ENCODE measurements around the gene AVL9.
"Not testable (repeated sequence)": the region's sequence is repeated elsewhere in the genome, so short reads cannot be mapped to it uniquely, and the experiment has no call there.

AVL9 gene

GRCh38 chr7:32495298-32496051, at the start of gene AVL9:
AVL9 (plus strand) TSS chr7:32495489; CDS start chr7:32495710, 221 bp downstream.
- peak; percentile 93 for DNase-seq

- DNase-seq, result no peak
These were observed 48.1 kb upstream of the AVL9 start for GRCh38 chr7:32447218-32447617.

- no peak for DNase-seq
These were observed 41.8 kb upstream of the AVL9 start for GRCh38 chr7:32453341-32454011.

GRCh38 chr7:32458025-32458424, 37.3 kb upstream of the AVL9 start:
- no peak for DNase-seq

GRCh38 chr7:32459788-32460187, 35.5 kb upstream of the AVL9 start:
- no peak for DNase-seq

- DNase-seq, result no peak
These were observed 33.8 kb upstream of the AVL9 start for GRCh38 chr7:32461484-32461883.

- DNase-seq, result no peak
These were observed 32.8 kb upstream of the AVL9 start for GRCh38 chr7:32462451-32462850.

- no peak for DNase-seq
These were observed 32.3 kb upstream of the AVL9 start for GRCh38 chr7:32462977-32463376.

GRCh38 chr7:32464641-32465416, 30.5 kb upstream of the AVL9 start:
- DNase-seq, result not testable (repeated sequence)

- not testable (repeated sequence) for DNase-seq
These were observed 25.3 kb upstream of the AVL9 start for GRCh38 chr7:32470004-32470403.

GRCh38 chr7:32470871-32471270, 24.4 kb upstream of the AVL9 start:
- DNase-seq, result no peak

GRCh38 chr7:32472015-32472414, 23.3 kb upstream of the AVL9 start:
- no peak for DNase-seq

GRCh38 chr7:32474008-32474407, 21.3 kb upstream of the AVL9 start:
- no peak for DNase-seq

GRCh38 chr7:32476816-32477648, 18.3 kb upstream of the AVL9 start:
- DNase-seq, result no peak

GRCh38 chr7:32477649-32477980, 17.7 kb upstream of the AVL9 start:
- no peak for DNase-seq

GRCh38 chr7:32479574-32480200, 15.6 kb upstream of the AVL9 start:
- no peak for DNase-seq

- DNase-seq, result no peak
These were observed 14.1 kb upstream of the AVL9 start for GRCh38 chr7:32481176-32481575.

- no peak for DNase-seq
These were observed 13.4 kb upstream of the AVL9 start for GRCh38 chr7:32481921-32482320.

GRCh38 chr7:32489788-32490126, 5.5 kb upstream of the AVL9 start:
- no peak for DNase-seq

- peak; percentile 90 for DNase-seq
These were observed 5.0 kb upstream of the AVL9 start, which contains the start of gene LSM5 for GRCh38 chr7:32490127-32490796. LSM5 (minus strand) TSS chr7:32490380; CDS start chr7:32490365, 15 bp downstream.

GRCh38 chr7:32494946-32495297, 367 bp upstream of the AVL9 start:
- no peak for DNase-seq
